Endothelial cell of umbilical vein (primary cell): ENCODE data around the gene MINK1.

Source experiments
- EZH2 ChIP-seq: IDR thresholded peaks from 2 replicates; pipeline ENCODE4 v1.6.1; 2012; ENCODE audit warnings: borderline replicate concordance, low read depth, mild to moderate bottlenecking, moderate library complexity, low read length, inconsistent platforms; ENCODE audit not compliant: severe bottlenecking
- MYC ChIP-seq: IDR thresholded peaks from one replicate; pipeline ENCODE4 v1.6.1; 2011; ENCODE audit warnings: mild to moderate bottlenecking, low read depth, low read length
- POLR2A ChIP-seq: IDR thresholded peaks from 2 replicates; pipeline ENCODE4 v1.6.1; 2012; ENCODE audit warnings: low read depth, mild to moderate bottlenecking, control low read depth, low read length
- POLR2AphosphoS5 ChIP-seq: IDR thresholded peaks from 2 replicates; pipeline ENCODE4 v1.6.1; 2012; ENCODE audit warnings: low read depth, mild to moderate bottlenecking, control low read depth, low read length, moderate library complexity; ENCODE audit not compliant: insufficient read depth
- TF ChIP-seq, protein P1 (sequence below), 2 donors: IDR thresholded peaks; 1 replicate in 1 of 2; 2 replicates in 1 of 2; pipeline ENCODE4 v1.5.1; 2011; ENCODE audit warnings: low read length in 2 of 2, mild to moderate bottlenecking in 2 of 2, moderate library complexity in 2 of 2, control low read depth in 1 of 2, inconsistent platforms in 1 of 2, low read depth in 1 of 2; ENCODE audit not compliant: insufficient read depth in 1 of 2; ENCODE audit errors: extremely low read depth in 1 of 2

DNA sequence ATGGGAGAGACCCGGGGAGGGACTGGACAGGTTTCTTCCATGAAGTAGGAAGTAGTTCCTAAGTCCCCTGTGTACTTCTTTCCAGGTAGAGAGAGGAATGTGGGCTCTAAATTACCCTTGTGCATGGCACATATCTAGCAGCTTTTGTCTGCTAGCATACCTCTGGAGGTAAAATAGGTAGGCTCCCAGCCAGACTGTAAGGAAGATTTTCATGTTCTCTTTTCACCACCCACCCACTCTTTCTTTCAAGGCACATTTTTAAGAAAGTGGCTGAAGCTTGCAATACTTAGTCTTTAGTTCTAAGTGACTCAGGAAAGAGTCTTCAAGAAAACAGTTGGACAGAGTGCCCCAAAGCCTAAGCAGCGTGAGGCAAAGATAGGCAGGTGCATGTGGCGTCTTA, 9.2 kb downstream of the MINK1 start:
- TF ChIP-seq, protein P1, sequence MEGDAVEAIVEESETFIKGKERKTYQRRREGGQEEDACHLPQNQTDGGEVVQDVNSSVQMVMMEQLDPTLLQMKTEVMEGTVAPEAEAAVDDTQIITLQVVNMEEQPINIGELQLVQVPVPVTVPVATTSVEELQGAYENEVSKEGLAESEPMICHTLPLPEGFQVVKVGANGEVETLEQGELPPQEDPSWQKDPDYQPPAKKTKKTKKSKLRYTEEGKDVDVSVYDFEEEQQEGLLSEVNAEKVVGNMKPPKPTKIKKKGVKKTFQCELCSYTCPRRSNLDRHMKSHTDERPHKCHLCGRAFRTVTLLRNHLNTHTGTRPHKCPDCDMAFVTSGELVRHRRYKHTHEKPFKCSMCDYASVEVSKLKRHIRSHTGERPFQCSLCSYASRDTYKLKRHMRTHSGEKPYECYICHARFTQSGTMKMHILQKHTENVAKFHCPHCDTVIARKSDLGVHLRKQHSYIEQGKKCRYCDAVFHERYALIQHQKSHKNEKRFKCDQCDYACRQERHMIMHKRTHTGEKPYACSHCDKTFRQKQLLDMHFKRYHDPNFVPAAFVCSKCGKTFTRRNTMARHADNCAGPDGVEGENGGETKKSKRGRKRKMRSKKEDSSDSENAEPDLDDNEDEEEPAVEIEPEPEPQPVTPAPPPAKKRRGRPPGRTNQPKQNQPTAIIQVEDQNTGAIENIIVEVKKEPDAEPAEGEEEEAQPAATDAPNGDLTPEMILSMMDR (IDR thresholded peaks at IDR 0.05; ENCODE audit: extremely low read depth in 1 of 2, insufficient read depth in 1 of 2, low read depth in 1 of 2, low read length in 2 of 2) = no peak
- TF ChIP-seq EZH2 (no peak), POLR2A (no peak), MYC (no peak), POLR2AphosphoS5 (no peak)
